ENCODE measurements around the gene BMP7. TPM values are rescaled to one million over a fixed set of nuclear protein-coding genes. Genes with fewer than 3 reads are reported as not detected.
"Not testable (repeated sequence)": the region's sequence is repeated elsewhere in the genome, so short reads cannot be mapped to it uniquely, and the experiment has no call there.

Gene BMP7
- polyA plus RNA-seq, 1 donor, result 4.6 TPM

- no peak for DNase-seq
These were observed 975 bp downstream of the BMP7 start for GRCh38 chr20:57265336-57265996.

GRCh38 chr20:57264908-57265335 lies 1.5 kb downstream of the BMP7 start:
- DNase-seq, result not testable (repeated sequence)

- no peak for DNase-seq
These were observed 2.3 kb downstream of the BMP7 start for GRCh38 chr20:57263801-57264792.

DNA sequence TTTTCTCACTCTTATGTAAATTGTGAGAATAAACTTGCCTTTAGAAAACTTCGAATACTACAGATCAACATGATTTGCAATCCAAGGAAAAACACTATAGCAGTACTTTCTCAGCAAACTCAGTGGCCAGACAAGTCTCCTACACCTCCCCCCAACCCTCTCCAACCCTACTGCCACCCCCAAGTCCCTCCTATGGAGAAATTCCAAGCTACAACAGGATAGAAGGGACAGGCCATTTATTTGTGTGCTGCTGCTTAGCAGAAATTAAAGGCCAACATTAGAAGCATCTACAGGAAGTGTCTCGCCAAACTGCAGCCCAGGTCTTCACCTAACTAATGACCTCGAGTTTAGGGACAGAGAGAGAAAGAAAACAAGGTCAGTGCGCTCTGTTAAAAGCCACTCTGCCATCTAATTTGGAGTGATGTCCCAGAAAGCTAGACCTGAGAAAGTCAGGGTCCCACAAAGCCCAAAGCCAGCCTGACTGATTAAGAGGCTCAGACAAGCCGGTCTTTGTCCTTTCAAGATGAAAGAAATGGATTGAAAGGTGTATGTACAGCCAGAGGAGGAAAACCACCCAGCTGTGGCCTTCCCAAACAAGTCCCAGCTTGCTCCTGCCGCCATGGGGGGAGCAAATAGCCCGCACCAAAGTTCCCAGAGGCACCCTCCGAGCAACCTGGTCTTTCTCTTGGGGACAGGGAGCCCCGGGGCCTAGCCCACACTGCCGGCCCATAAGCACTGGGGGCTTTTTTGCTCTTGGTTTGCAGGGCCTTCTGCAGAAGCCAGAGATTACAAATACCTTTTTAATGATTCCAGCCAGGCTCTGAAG lies 3.4 kb downstream of the BMP7 start:
- no peak for DNase-seq

DNA sequence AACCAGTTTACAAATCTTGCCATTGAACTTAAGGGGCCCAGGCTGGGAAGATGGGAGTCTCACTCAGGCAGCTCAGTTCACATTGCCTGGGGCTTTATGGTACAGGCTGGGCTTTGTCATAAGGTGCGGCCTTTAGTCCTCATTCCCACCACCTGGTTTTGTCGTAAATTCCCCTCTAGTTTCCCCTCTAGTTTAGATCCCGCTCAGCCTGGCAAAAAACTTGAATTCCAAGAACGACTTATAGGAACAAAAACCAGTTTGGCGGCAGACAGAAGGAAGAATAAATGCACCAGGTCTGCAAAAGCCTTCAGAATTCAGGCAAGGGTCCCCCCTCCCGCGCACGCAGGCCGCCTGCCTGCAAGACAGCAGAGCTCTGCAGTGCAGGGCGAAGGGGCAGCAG lies 4.1 kb downstream of the BMP7 start:
- DNase-seq, result peak; percentile 41

- DNase-seq, result peak; percentile 85
These were observed 4.8 kb downstream of the BMP7 start for GRCh38 chr20:57261457-57262251.

- peak; percentile 54 for DNase-seq
These were observed 5.5 kb downstream of the BMP7 start for GRCh38 chr20:57260934-57261333.

- DNase-seq, result no peak
These were observed 6.2 kb downstream of the BMP7 start for GRCh38 chr20:57259938-57260921.

DNA sequence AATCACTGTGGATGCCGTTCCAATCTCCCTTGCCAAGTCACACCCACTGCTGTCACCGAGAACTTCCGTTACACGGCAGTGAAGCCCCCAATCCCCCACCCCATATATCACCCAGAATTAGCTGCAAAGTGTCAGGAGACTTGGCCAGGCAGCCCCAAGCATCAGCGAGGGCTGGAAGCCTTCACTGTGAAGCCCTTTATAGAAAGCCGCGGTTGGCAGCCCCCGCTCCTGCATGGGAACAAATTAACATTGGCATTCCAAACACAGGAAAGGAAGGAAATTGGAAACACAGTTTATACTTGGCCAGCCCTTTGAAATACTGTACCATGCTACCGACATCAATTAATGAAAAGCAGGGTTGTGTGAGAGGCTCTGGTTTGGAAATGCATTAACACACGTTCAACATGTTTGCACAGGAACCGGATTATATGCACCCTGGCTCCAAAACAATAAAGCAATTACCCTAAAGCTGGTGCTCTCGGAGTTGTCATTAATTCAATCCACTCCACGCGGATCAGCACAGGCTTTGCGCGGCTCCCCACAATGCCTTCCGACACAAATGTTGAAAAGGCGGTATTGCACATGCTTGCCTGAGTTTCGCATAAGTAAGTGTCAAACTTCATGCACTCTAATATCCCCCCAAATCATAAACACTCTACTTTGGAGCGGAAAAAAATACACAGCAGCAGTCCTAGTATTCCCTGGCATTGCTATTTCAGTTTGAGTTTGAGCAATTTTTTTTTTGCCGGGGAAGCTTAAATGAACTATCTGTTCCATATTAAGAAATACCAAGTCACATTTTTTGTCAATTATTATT lies 7.1 kb downstream of the BMP7 start:
- no peak for DNase-seq

- no peak for DNase-seq
These were observed 8.6 kb downstream of the BMP7 start for GRCh38 chr20:57257701-57258453.

- no peak for DNase-seq
These were observed 9.5 kb downstream of the BMP7 start for GRCh38 chr20:57256908-57257307.

DNA sequence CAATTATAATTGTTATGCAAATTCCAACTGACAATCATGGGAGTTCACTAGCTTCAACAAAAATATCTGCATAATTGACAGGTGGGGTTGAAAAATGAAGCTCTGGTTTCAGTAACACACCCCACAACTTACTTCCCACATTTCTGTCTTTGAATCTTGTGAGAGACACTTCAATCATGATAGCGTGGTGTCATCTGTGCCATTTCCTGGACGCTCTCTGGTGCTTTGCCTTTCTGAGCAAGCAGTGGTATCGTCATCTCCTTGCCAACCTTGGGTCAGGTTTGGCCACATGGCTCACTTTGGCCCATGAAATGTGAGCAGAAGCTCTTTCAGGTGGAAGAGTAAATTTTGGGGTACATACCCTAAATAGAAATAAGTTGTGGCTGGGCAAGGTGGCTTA lies 10.2 kb downstream of the BMP7 start:
- no peak for DNase-seq

GRCh38 chr20:57255183-57255582 lies 11.3 kb downstream of the BMP7 start:
- no peak for DNase-seq

DNA sequence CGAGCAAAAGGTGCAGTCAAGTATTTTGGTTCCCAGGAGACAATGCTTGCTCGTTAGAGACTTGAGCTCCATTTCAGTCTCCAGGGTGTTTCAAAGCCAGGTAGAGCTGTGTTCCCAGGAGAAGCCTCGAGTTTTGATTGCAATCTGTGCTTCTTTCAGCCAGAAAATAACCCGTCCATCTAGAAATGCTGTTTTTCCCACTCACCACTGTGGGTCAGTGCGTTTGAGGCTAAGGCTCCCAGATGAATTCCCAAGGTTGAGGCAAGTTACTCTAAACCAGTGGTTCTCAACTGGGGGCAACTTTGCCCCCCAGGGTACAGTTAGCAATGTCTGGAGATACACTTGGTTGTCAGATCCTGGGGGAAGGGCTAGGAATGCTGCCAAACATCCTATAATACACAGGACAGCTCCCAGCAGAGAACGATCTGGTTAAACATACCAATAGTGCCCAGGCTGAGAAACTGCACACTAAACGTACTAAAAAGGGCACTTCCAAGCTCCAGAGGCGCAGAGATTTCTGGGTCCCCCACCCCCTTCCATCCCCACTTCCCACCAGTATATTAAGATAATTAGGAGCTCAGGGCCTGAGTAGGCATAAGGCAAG lies 13.8 kb downstream of the BMP7 start:
- no peak for DNase-seq

DNA sequence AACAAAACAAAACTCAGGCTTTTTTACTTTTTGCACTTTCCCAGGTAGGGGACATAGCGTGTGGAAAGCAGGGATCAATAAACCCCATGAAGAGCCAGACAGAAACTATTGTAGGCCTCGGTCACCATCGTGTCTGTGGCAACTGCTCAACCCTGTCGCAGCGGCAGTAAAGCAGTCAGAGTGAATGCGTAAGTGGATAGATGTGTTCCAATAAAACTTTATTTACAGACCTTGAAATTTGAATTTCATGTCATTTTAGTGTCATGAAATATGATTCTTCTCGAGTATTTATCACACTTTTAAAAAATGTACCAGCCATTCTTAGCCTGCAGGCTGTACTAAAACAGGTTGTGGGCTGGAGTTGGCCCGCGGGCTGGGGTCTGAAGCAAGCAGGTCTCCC lies 14.5 kb downstream of the BMP7 start:
- DNase-seq, result no peak

- DNase-seq, result no peak
These were observed 15.1 kb downstream of the BMP7 start for GRCh38 chr20:57251344-57251743.

DNA sequence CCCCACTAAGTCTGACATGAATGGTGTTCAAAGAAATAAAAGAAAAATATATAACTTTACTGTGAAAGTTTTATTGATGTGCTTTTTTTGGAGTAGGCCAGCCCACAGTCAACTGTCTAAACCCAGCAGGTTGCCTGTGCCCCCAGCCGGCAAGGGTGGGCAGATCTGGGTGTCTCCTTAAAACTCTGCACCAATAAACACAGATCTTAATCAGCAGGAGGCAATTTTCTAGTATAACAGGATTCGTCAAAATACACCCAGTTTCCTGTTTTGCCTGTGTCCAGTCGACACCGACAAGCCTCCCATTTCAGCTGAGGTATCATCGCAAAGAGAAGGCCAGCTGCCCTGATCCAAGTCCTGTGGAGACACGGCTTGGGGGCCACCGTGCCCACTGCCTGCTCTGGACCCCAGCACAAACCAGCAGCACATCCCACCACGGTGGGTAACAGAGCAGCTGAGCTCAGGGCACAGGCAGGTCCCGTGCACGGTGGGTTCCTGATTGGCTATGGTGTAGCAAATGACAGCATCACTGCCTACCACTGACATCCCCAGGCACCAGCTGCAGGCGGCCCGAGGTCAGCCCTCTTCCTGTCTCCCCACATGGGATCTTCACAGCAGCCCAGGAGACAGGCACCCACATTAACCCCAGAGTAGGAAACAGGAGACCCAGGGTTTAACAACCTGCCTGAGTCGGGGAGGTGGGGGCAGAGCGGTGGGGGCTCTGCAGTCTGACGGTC lies 15.7 kb downstream of the BMP7 start:
- no peak for DNase-seq

DNA sequence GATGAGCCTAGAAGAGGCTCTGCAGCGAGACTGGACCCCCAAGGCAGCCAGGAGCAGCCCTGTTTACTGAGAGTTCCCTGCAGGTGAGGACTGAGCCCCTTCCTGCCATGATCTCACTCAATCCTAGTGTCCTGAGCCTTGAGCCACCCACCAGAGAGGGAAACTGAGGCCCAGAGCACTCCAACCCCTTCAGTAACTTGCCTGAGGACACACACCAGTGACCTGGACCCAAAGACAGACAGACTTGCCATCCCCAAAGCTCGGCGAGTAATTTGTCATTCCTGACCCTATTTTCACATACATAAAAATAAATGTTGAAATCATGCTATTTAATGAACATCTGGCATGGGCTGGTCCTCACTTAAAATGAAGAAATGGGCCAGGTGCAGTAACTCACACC lies 16.7 kb downstream of the BMP7 start:
- DNase-seq, result no peak

Measured in hindlimb muscle (tissue), 1 donor.